GM12875 (cell line): ENCODE results near the gene SDK1.

Experiments used
- H3K4me3 ChIP-seq: one replicate; pipeline ENCODE4 v1.5.1; 2011; ENCODE audit warnings: low read depth, low read length, control low read depth
- TF ChIP-seq, protein P1 (sequence below): IDR thresholded peaks from 2 replicates; pipeline ENCODE4 v1.5.1; 2011; ENCODE audit warnings: low read depth, mild to moderate bottlenecking, control low read depth, inconsistent platforms, low read length, moderate library complexity, borderline replicate concordance; ENCODE audit not compliant: insufficient read depth

The SDK1 gene

GRCh38 chr7:3943779-3944520 lies 642.9 kb downstream of the SDK1 start:
- TF ChIP-seq, protein P1, sequence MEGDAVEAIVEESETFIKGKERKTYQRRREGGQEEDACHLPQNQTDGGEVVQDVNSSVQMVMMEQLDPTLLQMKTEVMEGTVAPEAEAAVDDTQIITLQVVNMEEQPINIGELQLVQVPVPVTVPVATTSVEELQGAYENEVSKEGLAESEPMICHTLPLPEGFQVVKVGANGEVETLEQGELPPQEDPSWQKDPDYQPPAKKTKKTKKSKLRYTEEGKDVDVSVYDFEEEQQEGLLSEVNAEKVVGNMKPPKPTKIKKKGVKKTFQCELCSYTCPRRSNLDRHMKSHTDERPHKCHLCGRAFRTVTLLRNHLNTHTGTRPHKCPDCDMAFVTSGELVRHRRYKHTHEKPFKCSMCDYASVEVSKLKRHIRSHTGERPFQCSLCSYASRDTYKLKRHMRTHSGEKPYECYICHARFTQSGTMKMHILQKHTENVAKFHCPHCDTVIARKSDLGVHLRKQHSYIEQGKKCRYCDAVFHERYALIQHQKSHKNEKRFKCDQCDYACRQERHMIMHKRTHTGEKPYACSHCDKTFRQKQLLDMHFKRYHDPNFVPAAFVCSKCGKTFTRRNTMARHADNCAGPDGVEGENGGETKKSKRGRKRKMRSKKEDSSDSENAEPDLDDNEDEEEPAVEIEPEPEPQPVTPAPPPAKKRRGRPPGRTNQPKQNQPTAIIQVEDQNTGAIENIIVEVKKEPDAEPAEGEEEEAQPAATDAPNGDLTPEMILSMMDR, result no peak

DNA sequence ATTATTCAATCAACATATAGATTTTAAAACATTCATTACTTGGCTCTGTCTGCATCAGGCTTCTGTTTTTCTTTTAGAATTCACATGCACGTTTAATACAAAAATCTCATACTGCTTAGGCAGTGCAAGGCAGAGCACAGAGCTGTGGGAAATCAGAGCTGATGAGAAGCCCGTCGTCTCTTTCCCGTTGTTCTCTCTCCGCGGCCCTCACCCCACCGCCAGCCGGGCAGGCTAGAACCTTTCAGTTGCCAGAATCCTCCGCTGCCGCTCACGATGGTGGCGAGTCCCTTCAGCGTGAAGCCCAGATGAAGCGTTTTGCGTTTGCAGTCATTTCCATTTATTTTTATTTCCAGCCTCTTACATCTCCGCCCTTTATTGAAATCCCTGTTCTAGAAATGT lies 648.2 kb downstream of the SDK1 start:
- TF ChIP-seq, protein P1, result no peak
- no peak overlapping the region for H3K4me3 ChIP-seq

More at GRCh38 chr7:3943779-3944520, 642.9 kb downstream of the SDK1 start:
- H3K4me3 ChIP-seq, result no peak overlapping the region

- TF ChIP-seq, protein P1, result no peak
- H3K4me3 ChIP-seq, result no peak overlapping the region
Observed at GRCh38 chr7:3950249-3950648, 649.2 kb downstream of the SDK1 start.

- TF ChIP-seq, protein P1, result no peak
- H3K4me3 ChIP-seq, result no peak overlapping the region
Observed at GRCh38 chr7:3951316-3952055, 650.4 kb downstream of the SDK1 start.

DNA sequence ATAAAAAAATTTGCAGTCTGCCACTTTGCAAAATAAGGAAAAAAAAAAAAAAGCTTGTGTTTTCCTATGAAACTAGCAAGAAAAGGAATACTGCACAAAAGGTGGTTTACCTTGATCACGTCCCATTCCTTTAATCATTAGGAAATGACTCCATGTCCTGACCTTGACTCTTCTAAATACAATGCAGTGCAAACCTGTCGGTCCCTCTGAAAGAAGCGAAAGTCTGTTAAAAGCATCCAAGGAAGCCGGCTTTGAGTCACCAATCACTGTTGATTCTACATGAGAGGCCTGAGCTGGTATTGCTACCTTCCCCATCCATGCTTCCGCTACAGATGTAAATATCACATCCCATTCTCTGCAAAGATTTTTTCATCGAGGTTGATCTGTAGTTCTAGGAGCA lies 652.1 kb downstream of the SDK1 start:
- TF ChIP-seq, protein P1, result no peak
- H3K4me3 ChIP-seq, result no peak overlapping the region

- TF ChIP-seq, protein P1, result no peak
- H3K4me3 ChIP-seq, result no peak overlapping the region
Observed at GRCh38 chr7:3953946-3954345, 652.9 kb downstream of the SDK1 start.

DNA sequence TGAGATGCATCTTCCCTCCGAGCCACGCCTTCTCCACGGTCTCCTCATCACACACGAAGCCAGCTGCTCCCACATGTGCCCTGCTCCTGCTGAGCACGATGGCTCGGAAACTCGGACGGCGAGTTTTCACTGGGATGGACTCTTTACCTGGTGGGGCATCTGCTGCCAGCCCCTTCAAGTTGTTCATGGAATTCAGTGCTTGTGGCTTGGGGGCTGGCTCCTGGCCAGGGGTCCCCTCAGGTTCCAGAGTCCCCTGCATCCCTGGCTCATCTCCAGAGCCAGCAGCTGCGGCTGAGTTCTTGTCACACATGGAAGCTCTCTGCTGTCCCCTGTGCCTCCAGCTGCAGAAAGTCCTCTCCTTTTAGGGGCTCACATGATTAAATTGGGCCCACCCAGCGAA lies 654.0 kb downstream of the SDK1 start:
- no peak overlapping the region for H3K4me3 ChIP-seq
- TF ChIP-seq, protein P1, result no peak
